Tibial nerve (tissue), 3 donors: ENCODE measurements around the gene THBS3.
"Not testable (repeated sequence)": the region's sequence is repeated elsewhere in the genome, so short reads cannot be mapped to it uniquely, and the experiment has no call there.

Source experiments
- POLR2A ChIP-seq, 2 donors: fragments of 450-650 bp; IDR thresholded peaks; one replicate each; pipeline ENCODE4 v1.6.1; 2017; ENCODE audit warnings: antibody characterized with exemption in 2 of 2, mild to moderate bottlenecking in 2 of 2, moderate library complexity in 2 of 2
- TF ChIP-seq, protein P1 (sequence below), 5 experiments: fragments of 200-600 bp in 3 of 5; fragments of 450-650 bp in 2 of 5; sonication (generic) in 3 of 5; IDR thresholded peaks; one replicate each; pipeline ENCODE4 v1.5.1; 2016 to 2019; ENCODE audit warnings: antibody characterized with exemption in 5 of 5, mild to moderate bottlenecking in 3 of 5, moderate library complexity in 2 of 5

DNA sequence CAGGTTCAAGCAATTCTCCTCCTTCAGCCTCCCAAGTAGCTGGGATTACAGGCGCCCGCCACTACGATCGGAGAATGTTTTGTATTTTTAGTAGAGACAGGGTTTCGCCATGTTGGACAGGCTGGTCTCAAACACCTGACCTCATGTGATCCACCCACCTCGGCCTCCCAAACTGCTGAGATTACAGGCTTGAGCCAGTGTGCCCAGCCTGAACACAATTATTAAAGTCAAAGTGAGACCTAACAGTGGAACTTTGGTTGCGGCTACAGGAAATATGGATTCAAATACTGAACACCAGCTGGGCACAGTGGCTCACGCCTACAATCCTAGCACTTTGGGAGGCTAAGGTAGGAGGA lies 17.7 kb upstream of the THBS3 start:
- TF ChIP-seq, protein P1, sequence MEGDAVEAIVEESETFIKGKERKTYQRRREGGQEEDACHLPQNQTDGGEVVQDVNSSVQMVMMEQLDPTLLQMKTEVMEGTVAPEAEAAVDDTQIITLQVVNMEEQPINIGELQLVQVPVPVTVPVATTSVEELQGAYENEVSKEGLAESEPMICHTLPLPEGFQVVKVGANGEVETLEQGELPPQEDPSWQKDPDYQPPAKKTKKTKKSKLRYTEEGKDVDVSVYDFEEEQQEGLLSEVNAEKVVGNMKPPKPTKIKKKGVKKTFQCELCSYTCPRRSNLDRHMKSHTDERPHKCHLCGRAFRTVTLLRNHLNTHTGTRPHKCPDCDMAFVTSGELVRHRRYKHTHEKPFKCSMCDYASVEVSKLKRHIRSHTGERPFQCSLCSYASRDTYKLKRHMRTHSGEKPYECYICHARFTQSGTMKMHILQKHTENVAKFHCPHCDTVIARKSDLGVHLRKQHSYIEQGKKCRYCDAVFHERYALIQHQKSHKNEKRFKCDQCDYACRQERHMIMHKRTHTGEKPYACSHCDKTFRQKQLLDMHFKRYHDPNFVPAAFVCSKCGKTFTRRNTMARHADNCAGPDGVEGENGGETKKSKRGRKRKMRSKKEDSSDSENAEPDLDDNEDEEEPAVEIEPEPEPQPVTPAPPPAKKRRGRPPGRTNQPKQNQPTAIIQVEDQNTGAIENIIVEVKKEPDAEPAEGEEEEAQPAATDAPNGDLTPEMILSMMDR (IDR thresholded peaks at IDR 0.05), result not testable (repeated sequence)
- not testable (repeated sequence) for TF ChIP-seq POLR2A (IDR thresholded peaks at IDR 0.05)
